OCI-LY3 (cell line): Measurements from ENCODE around the gene LRRC61.
A peak's percentile ranks its signal among the peaks of the same experiment; 100 is the strongest.
"Not testable (repeated sequence)": the region's sequence is repeated elsewhere in the genome, so short reads cannot be mapped to it uniquely, and the experiment has no call there.

Source experiments
- H2AFZ ChIP-seq: fragments of 200-600, 300-600 bp; shearing (Covaris generic); 2 replicates; pipeline ENCODE4 v1.6.0; 2014; ENCODE audit warnings: antibody characterized with exemption, low read depth, low read length
- H3K27ac ChIP-seq: fragments of 200-600, 300-600 bp; sonication (generic); 2 replicates; pipeline ENCODE4 v1.5.1; 2014; ENCODE audit warnings: mild to moderate bottlenecking, low read length, moderate library complexity, mixed read lengths
- H3K27me3 ChIP-seq: fragments of 200-600, 300-600 bp; sonication (generic); 2 replicates; pipeline ENCODE4 v1.6.1; 2014; ENCODE audit warnings: low read depth, low read length, mixed read lengths
- H3K36me3 ChIP-seq: fragments of 200-600, 300-600 bp; sonication (generic); replicated peaks from 2 replicates; pipeline ENCODE3; 2014; ENCODE audit warnings: low read depth, low read length, mixed read lengths
- H3K4me1 ChIP-seq: fragments of 300-600, 200-600 bp; sonication (generic); 2 replicates; pipeline ENCODE4 v1.6.1; 2014; ENCODE audit warnings: low read length, mixed read lengths
- H3K4me2 ChIP-seq: fragments of 200-600, 300-600 bp; sonication (generic); 2 replicates; pipeline ENCODE4 v1.6.1; 2014; ENCODE audit warnings: low read length, mixed read lengths
- H3K4me3 ChIP-seq: fragments of 300-600, 200-600 bp; sonication (generic); 2 replicates; pipeline ENCODE4 v1.5.1; 2014; ENCODE audit warnings: antibody characterized with exemption, mild to moderate bottlenecking, low read length, moderate library complexity
- H3K79me2 ChIP-seq: fragments of 300-600, 200-600 bp; shearing (Covaris generic); 2 replicates; pipeline ENCODE4 v1.6.1; 2014; ENCODE audit warnings: mild to moderate bottlenecking, low read length, mixed read lengths
- H3K9ac ChIP-seq: fragments of 300-600, 200-600 bp; shearing (Covaris generic); 2 replicates; pipeline ENCODE4 v1.6.0; 2014; ENCODE audit warnings: mild to moderate bottlenecking, low read length, moderate library complexity
- H3K9me3 ChIP-seq: fragments of 200-600, 300-600 bp; shearing (Covaris generic); 2 replicates; pipeline ENCODE4 v1.6.1; 2014; ENCODE audit warnings: low read length, mixed read lengths; ENCODE audit not compliant: insufficient read depth
- H4K20me1 ChIP-seq: fragments of 200-600, 300-600 bp; sonication (generic); 2 replicates; pipeline ENCODE4 v1.6.1; 2016; ENCODE audit warnings: low read length, mixed read lengths; ENCODE audit not compliant: insufficient read depth
- TF ChIP-seq, protein P1 (sequence below): fragments of 200-600, 300-600 bp; sonication (generic); IDR thresholded peaks from 2 replicates; pipeline ENCODE4 v1.5.1; 2014; ENCODE audit warnings: antibody characterized with exemption, low read length, low read depth

The LRRC61 gene

DNA sequence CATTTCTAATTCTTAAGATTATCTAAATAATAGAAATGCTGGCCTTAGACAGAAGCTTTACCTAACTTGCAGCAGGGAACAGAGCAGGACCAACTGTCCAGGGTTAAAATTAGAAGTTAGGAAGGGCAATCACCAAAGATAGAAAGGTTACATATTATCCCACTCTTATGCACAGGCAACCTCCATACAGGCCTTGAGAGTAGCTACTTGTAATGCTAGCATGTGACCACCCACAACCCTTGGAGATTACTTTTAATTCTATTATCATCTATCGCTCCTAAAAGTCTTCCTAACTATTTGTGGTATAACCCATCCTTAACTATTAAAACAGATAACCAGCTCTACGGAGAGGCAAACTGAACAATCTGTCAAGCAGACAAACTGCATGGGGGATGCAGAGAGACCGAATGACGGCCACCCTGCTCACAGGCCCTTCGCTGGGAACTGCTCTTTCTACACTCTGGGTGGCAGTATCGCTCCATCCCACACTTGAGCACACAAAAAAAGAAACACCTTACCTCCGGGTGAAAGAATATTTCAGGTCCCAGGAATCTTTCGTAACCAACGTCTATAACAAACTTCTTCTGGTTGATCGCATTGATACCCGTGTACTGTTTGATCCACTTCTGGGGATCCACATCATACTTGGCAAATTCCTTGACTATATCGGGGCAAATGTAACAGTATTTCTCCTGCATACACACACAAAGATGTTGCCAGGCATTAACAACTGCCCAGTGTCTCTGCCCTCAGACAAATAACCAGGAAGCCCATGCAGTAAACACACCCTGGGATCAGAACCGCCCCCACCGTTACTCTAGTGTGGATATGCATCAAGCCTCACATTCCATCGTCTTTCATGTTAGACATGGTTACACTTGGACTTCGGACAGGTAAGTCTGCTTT is 37.1 kb upstream of the LRRC61 start:
- H3K9me3 ChIP-seq, H2AFZ ChIP-seq: not testable (repeated sequence)
- peaks cover 10% of the 10 kb centered on the region for H3K4me1 ChIP-seq

GRCh38 chr7:150287815-150288214 is 35.3 kb upstream of the LRRC61 start:
- H3K27ac ChIP-seq, H3K27me3 ChIP-seq, H4K20me1 ChIP-seq, H2AFZ ChIP-seq, H3K9ac ChIP-seq, H3K79me2 ChIP-seq, H3K4me3 ChIP-seq, H3K36me3 ChIP-seq, H3K4me2 ChIP-seq, H3K9me3 ChIP-seq: not testable (repeated sequence)
- H3K4me1 ChIP-seq, result peaks cover 10% of the 10 kb centered on the region

More for the DNA sequence above, 37.1 kb upstream of the LRRC61 start:
- H3K9ac ChIP-seq, H3K36me3 ChIP-seq, H3K4me3 ChIP-seq, H3K27me3 ChIP-seq, H3K4me2 ChIP-seq, H4K20me1 ChIP-seq, H3K79me2 ChIP-seq, H3K27ac ChIP-seq: not testable (repeated sequence)
- TF ChIP-seq, protein P1, sequence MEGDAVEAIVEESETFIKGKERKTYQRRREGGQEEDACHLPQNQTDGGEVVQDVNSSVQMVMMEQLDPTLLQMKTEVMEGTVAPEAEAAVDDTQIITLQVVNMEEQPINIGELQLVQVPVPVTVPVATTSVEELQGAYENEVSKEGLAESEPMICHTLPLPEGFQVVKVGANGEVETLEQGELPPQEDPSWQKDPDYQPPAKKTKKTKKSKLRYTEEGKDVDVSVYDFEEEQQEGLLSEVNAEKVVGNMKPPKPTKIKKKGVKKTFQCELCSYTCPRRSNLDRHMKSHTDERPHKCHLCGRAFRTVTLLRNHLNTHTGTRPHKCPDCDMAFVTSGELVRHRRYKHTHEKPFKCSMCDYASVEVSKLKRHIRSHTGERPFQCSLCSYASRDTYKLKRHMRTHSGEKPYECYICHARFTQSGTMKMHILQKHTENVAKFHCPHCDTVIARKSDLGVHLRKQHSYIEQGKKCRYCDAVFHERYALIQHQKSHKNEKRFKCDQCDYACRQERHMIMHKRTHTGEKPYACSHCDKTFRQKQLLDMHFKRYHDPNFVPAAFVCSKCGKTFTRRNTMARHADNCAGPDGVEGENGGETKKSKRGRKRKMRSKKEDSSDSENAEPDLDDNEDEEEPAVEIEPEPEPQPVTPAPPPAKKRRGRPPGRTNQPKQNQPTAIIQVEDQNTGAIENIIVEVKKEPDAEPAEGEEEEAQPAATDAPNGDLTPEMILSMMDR, result peak; percentile 50

DNA sequence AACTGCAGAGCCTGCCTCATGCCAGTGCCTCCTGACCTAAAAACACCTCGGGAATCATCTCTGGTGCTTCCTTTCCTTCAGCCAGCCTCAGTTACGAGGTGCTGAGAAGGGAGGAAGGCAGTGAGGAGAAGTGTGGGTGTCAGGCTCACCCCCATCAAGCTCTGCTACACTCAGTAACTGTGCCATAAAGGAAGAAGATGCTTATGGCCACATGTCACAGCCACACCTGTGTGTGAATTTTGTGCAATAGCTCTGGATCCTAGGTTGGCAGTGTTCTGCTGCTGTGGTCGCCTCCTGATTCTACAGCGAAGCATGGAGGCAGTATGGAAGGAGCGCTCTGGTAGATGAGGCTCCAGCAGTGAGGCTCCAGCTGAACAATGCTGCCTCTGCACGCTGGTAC is 34.3 kb upstream of the LRRC61 start:
- H3K27me3 ChIP-seq, H3K4me2 ChIP-seq, H3K27ac ChIP-seq, H3K79me2 ChIP-seq, H3K36me3 ChIP-seq, H3K4me1 ChIP-seq, H4K20me1 ChIP-seq, H3K9me3 ChIP-seq, H3K9ac ChIP-seq, H3K4me3 ChIP-seq, H2AFZ ChIP-seq: not testable (repeated sequence)

DNA sequence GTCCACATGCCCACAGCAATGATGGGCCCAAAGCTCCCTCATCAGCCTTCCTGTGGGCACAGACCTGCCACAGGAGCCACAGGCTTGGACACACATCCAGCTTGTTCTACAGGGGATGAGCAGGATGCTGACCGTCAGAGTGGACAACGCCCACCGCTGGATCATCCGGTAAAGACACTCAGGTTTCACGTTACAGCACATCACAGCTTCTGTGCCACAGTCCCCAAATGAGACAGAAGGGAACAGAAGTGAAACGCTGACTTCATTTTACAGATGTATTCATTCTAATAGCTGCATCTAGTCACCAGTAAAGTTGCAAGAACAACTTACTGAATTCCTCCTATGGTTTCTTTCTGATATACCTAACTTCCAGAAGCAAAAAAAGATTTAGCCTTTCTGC is 32.8 kb upstream of the LRRC61 start:
- H4K20me1 ChIP-seq, H3K36me3 ChIP-seq, H3K27me3 ChIP-seq, H2AFZ ChIP-seq, H3K4me3 ChIP-seq, H3K27ac ChIP-seq, H3K79me2 ChIP-seq, H3K9me3 ChIP-seq, H3K4me1 ChIP-seq, H3K9ac ChIP-seq: not testable (repeated sequence)
- peak overlapping the region; percentile 48; the same call in 1 of the 2 replicates for H3K4me2 ChIP-seq

DNA sequence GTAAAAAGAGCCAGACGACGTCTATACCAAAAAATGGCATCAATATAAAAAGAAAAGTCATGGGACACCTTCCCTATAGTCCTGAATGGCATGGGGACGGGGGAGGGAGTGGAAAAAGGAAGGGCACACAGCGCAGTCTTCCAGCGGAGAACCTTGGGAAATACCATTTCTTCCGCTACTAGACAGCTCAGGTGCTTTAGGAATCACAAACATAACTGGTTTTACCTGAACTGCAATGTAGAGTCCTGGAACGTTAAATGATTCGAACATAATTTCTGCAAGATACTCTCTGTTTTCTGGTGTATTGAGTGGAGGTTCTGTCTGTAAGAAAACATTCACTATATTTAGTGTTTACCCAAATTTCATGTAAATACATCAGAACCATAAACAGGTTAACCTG is 28.1 kb upstream of the LRRC61 start:
- H3K9ac ChIP-seq, H3K79me2 ChIP-seq, H3K27ac ChIP-seq, H2AFZ ChIP-seq, H3K4me3 ChIP-seq, H3K36me3 ChIP-seq, H3K9me3 ChIP-seq, H3K27me3 ChIP-seq, H3K4me1 ChIP-seq, H4K20me1 ChIP-seq, H3K4me2 ChIP-seq: not testable (repeated sequence)

DNA sequence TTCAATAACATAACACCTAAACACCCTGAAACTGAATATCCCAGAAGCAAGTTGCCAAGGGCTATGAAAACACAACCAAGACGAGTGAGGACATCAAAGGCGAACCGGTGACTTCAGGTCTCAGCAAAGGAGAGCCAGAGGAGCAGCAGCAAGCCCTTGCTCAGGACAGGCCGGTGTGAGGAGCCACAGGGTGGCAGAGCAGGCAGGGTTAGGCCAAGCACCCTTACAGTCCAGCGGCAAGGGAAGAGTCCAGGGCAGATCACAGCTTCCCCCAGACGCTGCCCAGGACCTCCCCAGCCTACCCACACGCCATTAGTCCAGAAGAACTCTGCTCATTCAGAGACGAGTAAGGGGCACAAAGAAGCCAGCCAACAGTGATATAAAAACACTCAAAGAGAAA is 27.5 kb upstream of the LRRC61 start:
- H3K27ac ChIP-seq, result not testable (repeated sequence)

DNA sequence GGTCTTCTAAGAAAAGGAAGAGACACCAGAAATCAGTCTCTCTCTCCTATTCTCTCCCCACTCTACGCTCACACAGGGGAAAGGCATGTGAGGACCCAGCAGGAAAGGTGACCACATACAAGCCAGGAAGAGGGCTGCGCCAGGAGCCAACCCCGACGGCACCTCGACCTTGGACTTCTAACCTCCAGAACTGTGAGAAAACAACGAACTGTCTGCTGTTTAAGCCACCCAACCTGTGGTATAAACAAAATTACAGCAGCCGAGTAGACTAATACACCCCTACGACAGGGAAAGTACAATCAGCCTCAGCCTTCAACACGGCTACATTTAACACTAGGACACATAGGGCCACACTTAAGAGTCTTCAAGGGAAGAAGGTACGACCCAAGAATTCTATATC is 26.4 kb upstream of the LRRC61 start:
- not testable (repeated sequence) for H3K27me3 ChIP-seq, H3K4me3 ChIP-seq, H3K9me3 ChIP-seq, H3K27ac ChIP-seq, H3K79me2 ChIP-seq, H2AFZ ChIP-seq, H3K4me2 ChIP-seq, H3K36me3 ChIP-seq, H3K9ac ChIP-seq, H3K4me1 ChIP-seq, H4K20me1 ChIP-seq

More for the DNA sequence above, 27.5 kb upstream of the LRRC61 start:
- not testable (repeated sequence) for H3K9ac ChIP-seq, H3K36me3 ChIP-seq, H3K4me2 ChIP-seq, H3K4me3 ChIP-seq, H3K4me1 ChIP-seq, H3K27me3 ChIP-seq, H4K20me1 ChIP-seq, H3K9me3 ChIP-seq, H2AFZ ChIP-seq, H3K79me2 ChIP-seq

DNA sequence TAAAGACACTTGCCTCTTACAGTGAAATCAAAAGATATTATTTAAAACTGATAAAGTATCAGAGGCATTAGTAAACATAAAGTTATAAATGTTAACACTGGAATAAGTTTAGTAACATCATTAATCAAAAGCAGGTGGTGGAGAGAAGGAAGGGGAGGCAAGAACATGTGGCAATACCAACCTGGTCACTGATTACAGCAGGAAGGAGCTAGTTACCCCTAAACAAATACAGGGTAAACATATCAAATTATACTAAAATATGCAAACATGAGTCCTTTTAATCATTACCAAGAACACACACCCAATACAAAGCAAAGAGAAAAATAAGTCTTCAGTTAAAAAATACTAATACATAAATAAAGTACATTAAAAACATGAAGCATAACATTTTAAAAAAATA is 25.2 kb upstream of the LRRC61 start:
- H3K4me3 ChIP-seq, H3K79me2 ChIP-seq, H4K20me1 ChIP-seq, H3K36me3 ChIP-seq, H3K27ac ChIP-seq, H3K4me2 ChIP-seq, H3K4me1 ChIP-seq, H3K9ac ChIP-seq, H3K9me3 ChIP-seq, H2AFZ ChIP-seq, H3K27me3 ChIP-seq: not testable (repeated sequence)

DNA sequence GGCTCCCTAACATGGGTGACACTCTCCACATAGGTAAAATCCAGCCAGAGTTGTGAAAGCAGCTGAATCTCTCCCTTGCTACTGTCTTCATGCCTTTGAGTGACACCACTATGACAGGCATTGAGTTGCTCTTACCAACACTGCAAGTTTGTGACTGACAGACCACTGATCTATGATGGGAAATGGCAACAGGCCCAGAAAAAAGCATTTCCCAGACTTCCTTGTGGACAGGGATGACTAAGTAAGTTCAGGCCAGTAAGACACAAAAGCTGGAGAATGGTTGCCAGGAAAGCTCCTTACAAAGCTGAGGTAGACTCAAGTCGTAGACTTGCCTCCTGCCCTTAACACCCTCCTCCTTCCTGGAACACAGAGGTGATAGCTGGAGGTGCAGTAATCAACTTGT is 20.2 kb upstream of the LRRC61 start:
- not testable (repeated sequence) for H3K27ac ChIP-seq, H3K27me3 ChIP-seq, H3K4me1 ChIP-seq, H3K9me3 ChIP-seq, H3K79me2 ChIP-seq, H2AFZ ChIP-seq, H4K20me1 ChIP-seq, H3K4me3 ChIP-seq, H3K9ac ChIP-seq, H3K36me3 ChIP-seq, H3K4me2 ChIP-seq
